ENCODE data around the gene ZCCHC14. TPM values are rescaled to one million over a fixed set of nuclear protein-coding genes. Genes with fewer than 3 reads are reported as not detected.

Gene ZCCHC14
- total RNA-seq, 1 donor from 2014 or later, result 16.7 TPM

GRCh38 chr16:87360862-87361610 lies 131.8 kb downstream of the ZCCHC14 start:
- ATAC-seq (peak; percentile 3), DNase-seq (no peak)
- intact Hi-C loops (cut with micrococcal nuclease), result no loop called here

DNA sequence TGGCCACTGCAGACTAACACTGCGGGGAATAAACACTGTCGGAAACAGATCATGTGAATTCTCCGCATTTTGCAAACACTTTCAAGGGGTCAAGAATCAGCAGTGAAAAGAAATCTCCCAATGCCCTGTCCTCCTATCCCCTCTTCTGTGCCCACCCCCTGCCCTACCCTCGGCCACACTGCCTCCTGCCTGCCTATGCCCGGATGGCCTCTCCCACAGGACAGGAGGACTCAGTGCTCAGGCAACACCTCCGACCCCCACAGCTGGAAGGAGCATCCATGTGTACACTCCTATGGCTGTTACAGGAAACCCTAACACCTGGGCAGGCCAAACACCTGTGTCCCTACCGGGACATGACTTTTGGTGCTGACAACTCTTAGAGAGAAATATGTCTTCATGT lies 133.7 kb downstream of the ZCCHC14 start:
- no peak for ATAC-seq
- intact Hi-C loops (cut with micrococcal nuclease), result no loop called here
- no peak for DNase-seq

DNA sequence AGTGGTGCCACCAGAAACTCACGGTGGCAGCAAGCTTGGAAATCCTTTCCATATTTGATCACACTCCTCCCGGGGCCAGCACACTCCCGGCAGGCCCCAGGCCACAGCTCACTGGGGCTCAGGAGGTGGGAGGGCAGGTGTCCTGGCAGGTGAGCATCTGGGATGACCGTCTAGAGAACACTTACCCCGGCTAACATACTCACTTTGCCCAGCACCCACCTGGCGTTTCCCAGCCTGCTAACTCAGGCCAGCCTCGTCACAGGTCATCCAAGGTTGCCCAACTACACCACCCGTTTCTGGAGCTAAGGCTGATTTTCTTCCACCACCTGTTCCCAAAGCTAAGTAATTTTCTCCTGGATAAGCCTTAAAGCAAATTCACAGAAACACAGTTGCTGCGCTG lies 134.1 kb downstream of the ZCCHC14 start:
- intact Hi-C loops (cut with micrococcal nuclease), result no loop called here
- no peak for DNase-seq
- peak; percentile 25 for ATAC-seq

DNA sequence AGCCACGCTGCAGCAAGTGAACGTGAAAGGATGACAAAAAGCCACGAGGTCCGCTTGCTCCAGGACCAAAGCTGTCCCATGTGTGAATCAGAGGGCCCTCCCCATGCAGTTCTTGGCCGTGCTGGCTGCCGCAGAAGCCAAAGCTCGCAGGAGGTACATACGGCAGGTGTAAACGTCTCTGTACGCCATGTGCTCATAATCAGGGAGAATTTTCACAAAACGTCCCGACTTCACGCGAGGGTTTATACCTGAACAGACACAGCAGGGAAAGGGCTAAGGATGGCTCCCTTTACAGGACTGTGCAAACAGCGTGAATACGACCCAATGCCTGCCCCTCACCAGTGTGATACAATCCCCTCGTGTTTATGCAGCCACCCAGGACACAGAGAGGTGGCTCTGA lies 134.6 kb downstream of the ZCCHC14 start:
- ATAC-seq, result no peak
- intact Hi-C loops (cut with micrococcal nuclease), result no loop called here

GRCh38 chr16:87356491-87356853 lies 136.4 kb downstream of the ZCCHC14 start:
- DNase-seq, result no peak
- no peak for ATAC-seq
- intact Hi-C loops (cut with micrococcal nuclease), result no loop called here

More for the DNA sequence above, 134.6 kb downstream of the ZCCHC14 start:
- DNase-seq, result no peak

Other genes starting within 250 kb of the ZCCHC14 start
- 2.6 TPM for gene C16orf95, start 175.6 kb downstream of the ZCCHC14 start, total RNA-seq
- 71.7 TPM for gene FBXO31, start 109.2 kb downstream of the ZCCHC14 start, total RNA-seq
- gene MAP1LC3B, start 100.7 kb downstream of the ZCCHC14 start, total RNA-seq, result 134 TPM
- 0.12 TPM for gene JPH3, start 109.5 kb upstream of the ZCCHC14 start, total RNA-seq